ENCODE data around the gene PNLIPRP2. TPM values are rescaled to one million over a fixed set of nuclear protein-coding genes. Genes with fewer than 3 reads are reported as not detected.

Gene PNLIPRP2
- total and polyA plus RNA-seq, 2 of the 8 experiments (the other 6 are each of a cell fraction or from before 2014, with no cell fraction given): 0.11 TPM; not detected in 1

- TF ChIP-seq TCF12 (IDR thresholded peaks at IDR 0.05; ENCODE audit: low read depth, low read length): no peak
- TF ChIP-seq EGR1 (IDR thresholded peaks at IDR 0.05; ENCODE audit: borderline replicate concordance, low read depth, low read length): no peak
- TF ChIP-seq TAF7 (optimal IDR thresholded peaks at IDR 0.05; ENCODE audit: borderline replicate concordance, low read depth, low read length): no peak
- no peak for TF ChIP-seq SP2 (IDR thresholded peaks at IDR 0.05; ENCODE audit: low read length)
- no peak for TF ChIP-seq CREB1 (IDR thresholded peaks at IDR 0.05)
These were observed 8.5 kb upstream of the PNLIPRP2 start (continued) for GRCh38 chr10:116612107-116612769.
